HepG2 (cell line): ENCODE measurements around the gene CYTH1. TPM values are rescaled to one million over a fixed set of nuclear protein-coding genes. Genes with fewer than 3 reads are reported as not detected.

Experiments
- ATAC-seq: fragments of 200-7000 bp; cut with Tn5 transposase; 3 replicates; pipeline ENCODE4 v1.9.1; 2020; ENCODE audit warnings: mild to moderate bottlenecking, moderate library complexity
- BruUV-seq: library from RNA; stranded (reverse); fragments of 400-500 nt; replicated peaks from 2 replicates; lab custom pipeline; 2021; lab: Mats Ljungman, UMichigan
- CTCF ChIA-PET: fragments of 300-600 bp; formaldehyde crosslinking; extraction: SDS; loops from one replicate; lab custom pipeline; 2021; ENCODE audit warnings: low total read pairs, inconsistent platforms, low intra/inter-chr PET ratio; lab: Yijun Ruan, JAX
- POLR2A ChIA-PET: fragments of 350-600 bp; sonication (Branson Sonifier 250); formaldehyde crosslinking; loops from one replicate; lab custom pipeline; 2020; ENCODE audit warnings: antibody characterized with exemption, inconsistent platforms; lab: Yijun Ruan, JAX
- DNase-seq: peaks from one replicate; pipeline ENCODE4 v3.0.0-alpha.2; 2015; ENCODE audit warnings: low spot score
- FAIRE-seq: peaks from 3 replicates; lab custom pipeline; 2011; peaks lifted over from hg19 to GRCh38; lab: Jason Lieb, UNC
- H2AFZ ChIP-seq: one replicate; pipeline ENCODE4 v1.6.1; 2011; ENCODE audit warnings: low read length, inconsistent platforms
- H3K27ac ChIP-seq: fragments of 300-600 bp; 3 replicates; pipeline ENCODE4 v1.8.0; 2011; ENCODE audit warnings: mixed run types, mild to moderate bottlenecking, mixed read lengths, low read length, inconsistent platforms; ENCODE audit not compliant: insufficient read depth; ENCODE audit errors: extremely low read length
- H3K27me3 ChIP-seq, 2 experiments: fragments of 200-600 bp in 1 of 2; 2 replicates in 1 of 2; 3 replicates in 1 of 2; pipeline versions ENCODE4 v1.6.0 to v1.8.0; 2011; ENCODE audit warnings: low read length in 2 of 2, mild to moderate bottlenecking in 2 of 2, moderate library complexity in 2 of 2, inconsistent platforms in 1 of 2; ENCODE audit not compliant: insufficient read depth in 2 of 2, control insufficient read depth in 1 of 2
- H3K36me3 ChIP-seq, 2 experiments: fragments of 200-600 bp in 1 of 2; replicated peaks in 1 of 2; 2 replicates in 1 of 2; 3 replicates in 1 of 2; pipeline versions ENCODE4 v1.5.1 to v1.8.0; 2011; ENCODE audit warnings: low read length in 2 of 2, inconsistent platforms in 1 of 2; ENCODE audit not compliant: insufficient read depth in 2 of 2, control insufficient read depth in 1 of 2
- H3K4me1 ChIP-seq: 2 replicates; pipeline ENCODE4 v1.5.1; 2012; ENCODE audit warnings: low read length, inconsistent platforms; ENCODE audit not compliant: insufficient read depth
- H3K4me2 ChIP-seq: 2 replicates; pipeline ENCODE4 v1.6.0; 2011; ENCODE audit warnings: low read depth, low read length, inconsistent platforms
- H3K4me3 ChIP-seq, 3 experiments: fragments of 200-600 bp in 1 of 3; sonication (generic), shearing (Covaris generic) in 1 of 3; replicated peaks in 1 of 3; 2 replicates each; pipeline ENCODE4 v1.5.1; 2011 to 2016; ENCODE audit warnings: low read length in 3 of 3, inconsistent platforms in 2 of 3, low read depth in 2 of 3, mild to moderate bottlenecking in 2 of 3, control low read depth in 1 of 3, mixed read lengths in 1 of 3; ENCODE audit not compliant: insufficient read depth in 1 of 3
- H3K79me2 ChIP-seq: one replicate; pipeline ENCODE4 v1.6.1; 2011; ENCODE audit warnings: low read length, inconsistent platforms; ENCODE audit not compliant: insufficient read depth
- H3K9ac ChIP-seq: 2 replicates; pipeline ENCODE4 v1.6.0; 2011; ENCODE audit warnings: mild to moderate bottlenecking, low read depth, low read length, inconsistent platforms; ENCODE audit not compliant: insufficient read depth
- H3K9me3 ChIP-seq: 2 replicates; pipeline ENCODE4 v1.5.1; 2012; ENCODE audit warnings: mild to moderate bottlenecking, low read length
- H4K20me1 ChIP-seq: 2 replicates; pipeline ENCODE4 v1.6.0; 2011; ENCODE audit warnings: inconsistent platforms, mild to moderate bottlenecking, low read length, moderate library complexity; ENCODE audit not compliant: insufficient read depth
- GTF2F1 ChIP-seq: fragments of 150-350 bp; IDR thresholded peaks from 2 replicates; pipeline ENCODE4 v1.6.1; 2014; ENCODE audit warnings: low read length
- HDAC2 ChIP-seq: sonication (generic); formaldehyde crosslinking; IDR thresholded peaks from 2 replicates; pipeline ENCODE4 v1.4.0; 2020; ENCODE audit warnings: missing genetic modification reagents
- HDAC6 ChIP-seq: fragments of 200-600 bp; sonication (generic); IDR thresholded peaks from 2 replicates; pipeline ENCODE4 v1.7.0; 2017; ENCODE audit warnings: mild to moderate bottlenecking, antibody characterized with exemption, low read length, low read depth
- PITX1 ChIP-seq: sonication (generic); formaldehyde crosslinking; IDR thresholded peaks from 2 replicates; pipeline ENCODE4 v1.5.1; 2020; ENCODE audit warnings: mild to moderate bottlenecking, missing genetic modification reagents
- POLR2A ChIP-seq, 2 experiments: IDR thresholded peaks; 2 replicates each; pipeline ENCODE4 v1.6.1; 2011; ENCODE audit warnings: low read depth in 2 of 2, low read length in 2 of 2, mild to moderate bottlenecking in 1 of 2, moderate library complexity in 1 of 2; ENCODE audit not compliant: insufficient read depth in 1 of 2
- TBX3 ChIP-seq: fragments of 450-650 bp; IDR thresholded peaks from 2 replicates; pipeline ENCODE4 v1.6.1; 2017; ENCODE audit warnings: antibody characterized with exemption, mild to moderate bottlenecking, inconsistent platforms, borderline replicate concordance
- ZSCAN22 ChIP-seq: sonication (generic); formaldehyde crosslinking; IDR thresholded peaks from 2 replicates; pipeline ENCODE4 v1.4.0; 2020; ENCODE audit warnings: mild to moderate bottlenecking, missing genetic modification reagents
- WGBS: methylation state at CpG from one replicate; pipeline ENCODE4 v1.1.6; 2017; ENCODE audit warnings: low lambda C conversion rate; 5-methylcytosine and 5-hydroxymethylcytosine counted together
- in situ Hi-C: cut with HindIII; loops from 2 replicates; pipeline ENCODE4 v1.10.0; 2017; ENCODE audit warnings: low pct_unique_long_range_greater_than_20kb; ENCODE audit not compliant: extremely low pct_ligation_motif_present
- intact Hi-C: fragments of 100-400 bp; cut with micrococcal nuclease; formaldehyde crosslinking; loops from one replicate; pipeline ENCODE4 v1.10.0; 2022; ENCODE audit not compliant: unreplicated experiment
- polyA plus RNA-seq, 8 experiments: library from polyadenylated mRNA; depleted of rRNA in 3 of 8; stranded (reverse) in 7 of 8; unstranded in 1 of 8; fragments of >200 nt; fragmentation: Illumina TruSeq in 4 of 8; extraction: Trizol in 4 of 8; gene quantifications; 2 replicates each; pipeline versions ENCODE4 v1.2.1 to v1.2.3, GENCODE V29; 2011 to 2016; ENCODE audit warnings: low read depth in 4 of 8, missing spikeins in 1 of 8, mixed read lengths in 1 of 8; ENCODE audit not compliant: insufficient read depth in 1 of 8
- total RNA-seq, 5 experiments: library from RNA; depleted of rRNA; stranded (reverse); fragments of >200 nt; fragmentation: Illumina TruSeq; extraction: Trizol; gene quantifications; 2 replicates each; pipeline ENCODE4 v1.2.3, GENCODE V29; 2016; ENCODE audit warnings: low read depth in 1 of 5
- TF ChIP-seq, protein P1 (sequence below): sonication (generic); formaldehyde crosslinking; IDR thresholded peaks from 2 replicates; pipeline ENCODE4 v1.5.1; 2020; ENCODE audit warnings: mild to moderate bottlenecking, missing genetic modification reagents, moderate library complexity
- TF ChIP-seq, protein P2 (sequence below): sonication (generic); formaldehyde crosslinking; IDR thresholded peaks from 2 replicates; pipeline ENCODE4 v1.4.0; 2020; ENCODE audit warnings: missing genetic modification reagents
- TF ChIP-seq, protein P3 (sequence below): IDR thresholded peaks from 2 replicates; pipeline ENCODE4 v1.6.1; 2016; ENCODE audit warnings: missing compliant biosample characterization, missing genetic modification reagents, borderline replicate concordance
- TF ChIP-seq, protein P4 (sequence below): sonication (generic); formaldehyde crosslinking; IDR thresholded peaks from 2 replicates; pipeline ENCODE4 v1.4.0; 2020; ENCODE audit warnings: mild to moderate bottlenecking, missing genetic modification reagents
- TF ChIP-seq, protein P5 (sequence below), 2 experiments: sonication (generic) in 1 of 2; formaldehyde crosslinking in 1 of 2; IDR thresholded peaks; 2 replicates each; pipeline versions ENCODE4 v1.4.0 to v1.6.1; 2018 to 2020; ENCODE audit warnings: missing genetic modification reagents in 2 of 2, borderline replicate concordance in 1 of 2, low read depth in 1 of 2, mild to moderate bottlenecking in 1 of 2, missing biosample characterization in 1 of 2

The CYTH1 gene
- total and polyA plus RNA-seq, 2 of the 13 experiments (the other 11 are each of a cell fraction or from before 2014, with no cell fraction given): 20.1 to 48.9 TPM

DNA sequence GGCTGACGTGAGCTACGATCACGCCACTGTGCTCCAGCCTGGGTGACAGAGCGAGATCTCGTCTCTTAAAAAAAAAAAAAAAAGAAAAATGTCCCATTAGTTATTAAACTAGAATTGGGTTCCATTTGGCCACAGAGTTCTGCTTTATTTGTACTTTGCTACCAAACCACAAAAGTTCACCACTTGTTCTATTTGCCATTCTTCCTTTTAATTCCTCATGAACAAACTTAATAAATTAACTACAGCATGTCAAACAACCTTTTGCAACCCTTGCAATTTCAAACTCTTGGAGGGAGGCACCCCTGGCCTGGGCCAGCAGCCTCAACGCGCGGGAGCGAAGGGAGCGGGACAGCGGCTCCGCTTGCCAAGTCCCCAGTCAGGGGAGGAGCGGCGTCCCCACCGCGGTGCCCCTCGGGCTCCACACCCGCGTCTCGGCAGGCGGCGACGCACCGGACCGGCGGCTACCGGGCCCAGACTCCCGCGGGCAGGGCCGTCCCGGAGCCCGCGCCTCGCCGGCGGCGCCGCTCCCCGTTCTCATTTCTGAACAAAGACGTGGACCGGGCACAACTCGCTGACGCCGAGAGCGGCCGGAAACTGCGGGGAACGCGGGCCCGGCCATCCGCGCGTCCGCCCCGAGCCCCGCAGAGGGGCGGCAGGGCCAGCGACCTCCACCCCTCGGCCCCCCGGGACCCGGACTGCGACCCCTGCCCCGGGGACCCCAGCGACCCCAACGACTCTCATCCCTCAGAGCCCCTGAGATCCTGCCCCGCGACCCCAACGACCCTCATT is 775 bp downstream of the CYTH1 start:
- H3K4me1 ChIP-seq: peaks cover 63% of the 10 kb centered on the region
- peaks cover 16% of the 10 kb centered on the region for H4K20me1 ChIP-seq
- H3K4me2 ChIP-seq: peak overlapping the region; percentile 81
- DNase-seq (no peak), ATAC-seq (peak; percentile 29), FAIRE-seq (no peak)
- TSS peak; percentile 37 for BruUV-seq
- WGBS: 12% methylated on average over 29 of the region's 68 CpGs
- ChIA-PET CTCF (no interaction called here), POLR2A (interaction anchor here (1.0 kb wide), 1 partner anchor 60 kb away, joined by 3 read pairs; no protein-coding TSS in a partner anchor)
- no peak overlapping the region for H2AFZ ChIP-seq
- in situ Hi-C loops: no loop called here
- peak overlapping the region; percentile 67 for H3K27ac ChIP-seq
- intact Hi-C loops: loop anchor here (5.0 kb wide), 1 partner anchor 34 kb away; no protein-coding TSS in a partner anchor
- peak overlapping the region; percentile 95 for H3K9ac ChIP-seq
- H3K27me3 ChIP-seq: no peaks in the 10 kb centered on the region; a peak in 1 of 5 replicates
- H3K36me3 ChIP-seq: no peaks in the 10 kb centered on the region
- peaks cover 41% of the 10 kb centered on the region for H3K79me2 ChIP-seq
- no peaks in the 10 kb centered on the region for H3K9me3 ChIP-seq
- H3K4me3 ChIP-seq: peak overlapping the region; percentile 70 to 98 (median 93)
- TF ChIP-seq HDAC2 (CRISPR knock-in tag) (peak; percentile 23; the same call in 1 of the 2 replicates), ZSCAN22 (CRISPR knock-in tag) (no peak), TBX3 (no peak), HDAC6 (no peak), GTF2F1 (no peak), PITX1 (no peak), POLR2A (IDR thresholded peaks at IDR 0.05; ENCODE audit: insufficient read depth in 1 of 2, low read depth in 2 of 2, low read length in 2 of 2) (peak in 1 of 2 experiments; percentile 30; a peak in 1 of 4 replicates)
- TF ChIP-seq, protein P1, sequence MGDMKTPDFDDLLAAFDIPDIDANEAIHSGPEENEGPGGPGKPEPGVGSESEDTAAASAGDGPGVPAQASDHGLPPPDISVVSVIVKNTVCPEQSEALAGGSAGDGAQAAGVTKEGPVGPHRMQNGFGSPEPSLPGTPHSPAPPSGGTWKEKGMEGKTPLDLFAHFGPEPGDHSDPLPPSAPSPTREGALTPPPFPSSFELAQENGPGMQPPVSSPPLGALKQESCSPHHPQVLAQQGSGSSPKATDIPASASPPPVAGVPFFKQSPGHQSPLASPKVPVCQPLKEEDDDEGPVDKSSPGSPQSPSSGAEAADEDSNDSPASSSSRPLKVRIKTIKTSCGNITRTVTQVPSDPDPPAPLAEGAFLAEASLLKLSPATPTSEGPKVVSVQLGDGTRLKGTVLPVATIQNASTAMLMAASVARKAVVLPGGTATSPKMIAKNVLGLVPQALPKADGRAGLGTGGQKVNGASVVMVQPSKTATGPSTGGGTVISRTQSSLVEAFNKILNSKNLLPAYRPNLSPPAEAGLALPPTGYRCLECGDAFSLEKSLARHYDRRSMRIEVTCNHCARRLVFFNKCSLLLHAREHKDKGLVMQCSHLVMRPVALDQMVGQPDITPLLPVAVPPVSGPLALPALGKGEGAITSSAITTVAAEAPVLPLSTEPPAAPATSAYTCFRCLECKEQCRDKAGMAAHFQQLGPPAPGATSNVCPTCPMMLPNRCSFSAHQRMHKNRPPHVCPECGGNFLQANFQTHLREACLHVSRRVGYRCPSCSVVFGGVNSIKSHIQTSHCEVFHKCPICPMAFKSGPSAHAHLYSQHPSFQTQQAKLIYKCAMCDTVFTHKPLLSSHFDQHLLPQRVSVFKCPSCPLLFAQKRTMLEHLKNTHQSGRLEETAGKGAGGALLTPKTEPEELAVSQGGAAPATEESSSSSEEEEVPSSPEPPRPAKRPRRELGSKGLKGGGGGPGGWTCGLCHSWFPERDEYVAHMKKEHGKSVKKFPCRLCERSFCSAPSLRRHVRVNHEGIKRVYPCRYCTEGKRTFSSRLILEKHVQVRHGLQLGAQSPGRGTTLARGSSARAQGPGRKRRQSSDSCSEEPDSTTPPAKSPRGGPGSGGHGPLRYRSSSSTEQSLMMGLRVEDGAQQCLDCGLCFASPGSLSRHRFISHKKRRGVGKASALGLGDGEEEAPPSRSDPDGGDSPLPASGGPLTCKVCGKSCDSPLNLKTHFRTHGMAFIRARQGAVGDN (CRISPR knock-in tag): peak; percentile 64
- TF ChIP-seq, protein P2, sequence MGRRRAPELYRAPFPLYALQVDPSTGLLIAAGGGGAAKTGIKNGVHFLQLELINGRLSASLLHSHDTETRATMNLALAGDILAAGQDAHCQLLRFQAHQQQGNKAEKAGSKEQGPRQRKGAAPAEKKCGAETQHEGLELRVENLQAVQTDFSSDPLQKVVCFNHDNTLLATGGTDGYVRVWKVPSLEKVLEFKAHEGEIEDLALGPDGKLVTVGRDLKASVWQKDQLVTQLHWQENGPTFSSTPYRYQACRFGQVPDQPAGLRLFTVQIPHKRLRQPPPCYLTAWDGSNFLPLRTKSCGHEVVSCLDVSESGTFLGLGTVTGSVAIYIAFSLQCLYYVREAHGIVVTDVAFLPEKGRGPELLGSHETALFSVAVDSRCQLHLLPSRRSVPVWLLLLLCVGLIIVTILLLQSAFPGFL: no peak
- TF ChIP-seq, protein P3, sequence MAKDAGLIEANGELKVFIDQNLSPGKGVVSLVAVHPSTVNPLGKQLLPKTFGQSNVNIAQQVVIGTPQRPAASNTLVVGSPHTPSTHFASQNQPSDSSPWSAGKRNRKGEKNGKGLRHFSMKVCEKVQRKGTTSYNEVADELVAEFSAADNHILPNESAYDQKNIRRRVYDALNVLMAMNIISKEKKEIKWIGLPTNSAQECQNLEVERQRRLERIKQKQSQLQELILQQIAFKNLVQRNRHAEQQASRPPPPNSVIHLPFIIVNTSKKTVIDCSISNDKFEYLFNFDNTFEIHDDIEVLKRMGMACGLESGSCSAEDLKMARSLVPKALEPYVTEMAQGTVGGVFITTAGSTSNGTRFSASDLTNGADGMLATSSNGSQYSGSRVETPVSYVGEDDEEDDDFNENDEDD: 0 out of 2 replicates have a peak, but pooled peaks have one; percentile 33
- TF ChIP-seq, protein P4, sequence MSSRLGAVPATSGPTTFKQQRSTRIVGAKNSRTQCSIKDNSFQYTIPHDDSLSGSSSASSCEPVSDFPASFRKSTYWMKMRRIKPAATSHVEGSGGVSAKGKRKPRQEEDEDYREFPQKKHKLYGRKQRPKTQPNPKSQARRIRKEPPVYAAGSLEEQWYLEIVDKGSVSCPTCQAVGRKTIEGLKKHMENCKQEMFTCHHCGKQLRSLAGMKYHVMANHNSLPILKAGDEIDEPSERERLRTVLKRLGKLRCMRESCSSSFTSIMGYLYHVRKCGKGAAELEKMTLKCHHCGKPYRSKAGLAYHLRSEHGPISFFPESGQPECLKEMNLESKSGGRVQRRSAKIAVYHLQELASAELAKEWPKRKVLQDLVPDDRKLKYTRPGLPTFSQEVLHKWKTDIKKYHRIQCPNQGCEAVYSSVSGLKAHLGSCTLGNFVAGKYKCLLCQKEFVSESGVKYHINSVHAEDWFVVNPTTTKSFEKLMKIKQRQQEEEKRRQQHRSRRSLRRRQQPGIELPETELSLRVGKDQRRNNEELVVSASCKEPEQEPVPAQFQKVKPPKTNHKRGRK (CRISPR knock-in tag): no peak
- TF ChIP-seq, protein P5, sequence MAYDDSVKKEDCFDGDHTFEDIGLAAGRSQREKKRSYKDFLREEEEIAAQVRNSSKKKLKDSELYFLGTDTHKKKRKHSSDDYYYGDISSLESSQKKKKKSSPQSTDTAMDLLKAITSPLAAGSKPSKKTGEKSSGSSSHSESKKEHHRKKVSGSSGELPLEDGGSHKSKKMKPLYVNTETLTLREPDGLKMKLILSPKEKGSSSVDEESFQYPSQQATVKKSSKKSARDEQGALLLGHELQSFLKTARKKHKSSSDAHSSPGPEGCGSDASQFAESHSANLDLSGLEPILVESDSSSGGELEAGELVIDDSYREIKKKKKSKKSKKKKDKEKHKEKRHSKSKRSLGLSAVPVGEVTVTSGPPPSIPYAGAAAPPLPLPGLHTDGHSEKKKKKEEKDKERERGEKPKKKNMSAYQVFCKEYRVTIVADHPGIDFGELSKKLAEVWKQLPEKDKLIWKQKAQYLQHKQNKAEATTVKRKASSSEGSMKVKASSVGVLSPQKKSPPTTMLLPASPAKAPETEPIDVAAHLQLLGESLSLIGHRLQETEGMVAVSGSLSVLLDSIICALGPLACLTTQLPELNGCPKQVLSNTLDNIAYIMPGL (CRISPR knock-in tag; IDR thresholded peaks at IDR 0.05; ENCODE audit: borderline replicate concordance in 1 of 2, low read depth in 1 of 2): peak; percentile 44 to 50
